Panc1 (cell line): ENCODE data around the gene KNSTRN. TPM values are rescaled to one million over a fixed set of nuclear protein-coding genes. Genes with fewer than 3 reads are reported as not detected.

Experiments used
- total RNA-seq: library from RNA; stranded (reverse); gene quantifications from one replicate; pipeline ENCODE4 v1.2.1, GENCODE V29; 2021; ENCODE audit not compliant: unreplicated experiment

KNSTRN gene
- total RNA-seq, 1 experiment from 2014 or later: 74.6 TPM

Other genes starting within 250 kb of the KNSTRN start
- 67.8 TPM for gene BUB1B, start 221.7 kb upstream of the KNSTRN start, total RNA-seq
- gene PAK6, start 143.7 kb upstream of the KNSTRN start, total RNA-seq: 6.3 TPM
- 0.72 TPM for gene ANKRD63, start 99.7 kb upstream of the KNSTRN start, total RNA-seq
- gene PLCB2, start 74.8 kb upstream of the KNSTRN start, total RNA-seq: 1.7 TPM
- gene INAFM2, start 59.0 kb upstream of the KNSTRN start, total RNA-seq: 10.4 TPM
- gene CCDC9B, start 41.8 kb upstream of the KNSTRN start, total RNA-seq: 55.9 TPM
- not detected for gene PHGR1, start 31.7 kb upstream of the KNSTRN start, total RNA-seq
- 10.0 TPM for gene DISP2, start 24.5 kb upstream of the KNSTRN start, total RNA-seq
- 74.6 TPM for gene IVD, start 23.1 kb downstream of the KNSTRN start, total RNA-seq
- 40.6 TPM for gene BAHD1, start 58.2 kb downstream of the KNSTRN start, total RNA-seq
- 42.4 TPM for gene CHST14, start 88.3 kb downstream of the KNSTRN start, total RNA-seq
- gene CCDC32, start 182.3 kb downstream of the KNSTRN start, total RNA-seq: 29.8 TPM
- 17.5 TPM for gene RPUSD2, start 186.6 kb downstream of the KNSTRN start, total RNA-seq
- 28.9 TPM for gene KNL1, start 211.5 kb downstream of the KNSTRN start, total RNA-seq